Esophagus (tissue), 2 donors: Measurements from ENCODE around the gene LIN7C. TPM values are rescaled to one million over a fixed set of nuclear protein-coding genes. Genes with fewer than 3 reads are reported as not detected.

Source experiments
- H3K27ac ChIP-seq, 2 donors: one replicate each; pipeline ENCODE4 v1.5.1; 2013; ENCODE audit warnings: low read depth in 2 of 2, mild to moderate bottlenecking in 2 of 2, inconsistent platforms in 1 of 2, low read length in 1 of 2, moderate library complexity in 1 of 2
- H3K27me3 ChIP-seq, 2 donors: one replicate each; pipeline ENCODE4 v1.6.1; 2013; ENCODE audit warnings: low read length in 2 of 2, control low read depth in 1 of 2, mild to moderate bottlenecking in 1 of 2; ENCODE audit not compliant: insufficient read depth in 2 of 2, control insufficient read depth in 1 of 2
- H3K36me3 ChIP-seq, 2 donors: one replicate each; pipeline ENCODE4 v1.6.1; 2013; ENCODE audit warnings: low read length in 1 of 2; ENCODE audit not compliant: control insufficient read depth in 2 of 2, insufficient read depth in 2 of 2
- H3K4me1 ChIP-seq, 2 donors: one replicate each; pipeline ENCODE4 v1.6.1; 2013; ENCODE audit warnings: low read length in 1 of 2; ENCODE audit not compliant: control insufficient read depth in 2 of 2, insufficient read depth in 2 of 2
- H3K4me3 ChIP-seq, 2 donors: one replicate each; pipeline ENCODE4 v1.5.1; 2013; ENCODE audit warnings: low read length in 2 of 2, mild to moderate bottlenecking in 2 of 2, low read depth in 1 of 2, moderate library complexity in 1 of 2
- H3K9me3 ChIP-seq, 2 donors: one replicate each; pipeline ENCODE4 v1.6.1; 2013; ENCODE audit warnings: mild to moderate bottlenecking in 2 of 2, low read depth in 1 of 2, low read length in 1 of 2, moderate library complexity in 1 of 2; ENCODE audit not compliant: control insufficient read depth in 2 of 2, insufficient read depth in 1 of 2
- WGBS, 2 donors: extraction: QIAGEN DNeasy Blood & Tissue Kit; methylation state at CpG; one replicate each; pipeline ENCODE4 v1.1.7; 2013; 5-methylcytosine and 5-hydroxymethylcytosine counted together
- polyA plus RNA-seq, 2 donors: library from polyadenylated mRNA; stranded (reverse); fragments of 200-250 nt; gene quantifications; one replicate each; pipeline ENCODE4 v1.2.3, GENCODE V29; 2013
- donor health status: healthy with polysubstance abuse.
- donor health status: Bipolar disorder and iron deficiency.

The LIN7C gene
- polyA plus RNA-seq, 2 donors, result 7.2 to 7.6 TPM

DNA sequence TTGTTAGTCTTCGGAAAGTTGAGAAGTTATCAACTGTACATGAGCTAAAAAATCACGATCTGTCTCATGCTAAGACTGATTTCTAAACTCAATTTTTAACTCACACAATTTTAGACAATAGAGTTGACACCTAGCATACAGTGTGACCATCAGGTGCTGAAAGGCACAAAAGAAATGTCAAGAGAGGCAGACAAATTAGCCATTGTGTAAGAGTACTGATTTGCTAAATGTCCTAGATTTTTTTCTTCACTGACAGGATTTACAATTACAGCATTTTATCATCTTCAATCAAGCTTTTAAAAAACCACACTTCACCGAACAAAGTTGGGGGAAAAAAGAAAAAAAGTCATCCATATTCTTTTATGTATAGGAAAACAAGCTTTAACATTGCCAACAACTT is 40.9 kb downstream of the LIN7C start:
- WGBS, 2 donors, result 38 to 40% methylated on average over 3 of the region's 3 CpGs
- H3K27me3 ChIP-seq, result no peaks in the 10 kb centered on the region
- no peaks in the 10 kb centered on the region for H3K36me3 ChIP-seq
- peaks cover 2 to 3% of the 10 kb centered on the region in 2 donors for H3K4me1 ChIP-seq
- no peaks in the 10 kb centered on the region for H3K9me3 ChIP-seq
- H3K4me3 ChIP-seq, result no peak overlapping the region
- H3K27ac ChIP-seq, result no peak overlapping the region

DNA sequence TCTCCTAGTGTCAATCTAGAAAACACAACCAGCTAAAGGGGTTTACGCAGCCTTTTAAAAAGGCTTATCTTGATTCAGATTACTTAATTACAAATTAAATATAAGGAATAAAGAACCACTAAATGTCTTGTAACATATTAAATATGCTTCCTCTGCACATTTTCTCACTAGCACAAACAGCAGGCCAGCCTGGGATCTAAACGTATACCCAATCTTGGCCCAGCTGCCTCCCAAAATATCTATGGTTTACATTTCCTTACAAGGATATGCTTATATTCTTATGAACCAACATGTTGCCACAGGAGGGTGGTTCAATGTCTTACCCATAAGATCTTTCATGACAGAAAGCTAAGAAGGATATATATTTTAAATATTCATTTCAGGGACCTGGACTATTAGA is 41.7 kb downstream of the LIN7C start:
- H3K36me3 ChIP-seq, result no peaks in the 10 kb centered on the region
- H3K9me3 ChIP-seq, result no peaks in the 10 kb centered on the region
- H3K27me3 ChIP-seq, result no peaks in the 10 kb centered on the region
- 39 to 47% methylated on average over 2 of the region's 2 CpGs for WGBS, 2 donors
- H3K27ac ChIP-seq, result peak overlapping the region in 1 of 2 donors; percentile 69
- peaks cover 2 to 3% of the 10 kb centered on the region in 2 donors for H3K4me1 ChIP-seq
- H3K4me3 ChIP-seq, result no peak overlapping the region

DNA sequence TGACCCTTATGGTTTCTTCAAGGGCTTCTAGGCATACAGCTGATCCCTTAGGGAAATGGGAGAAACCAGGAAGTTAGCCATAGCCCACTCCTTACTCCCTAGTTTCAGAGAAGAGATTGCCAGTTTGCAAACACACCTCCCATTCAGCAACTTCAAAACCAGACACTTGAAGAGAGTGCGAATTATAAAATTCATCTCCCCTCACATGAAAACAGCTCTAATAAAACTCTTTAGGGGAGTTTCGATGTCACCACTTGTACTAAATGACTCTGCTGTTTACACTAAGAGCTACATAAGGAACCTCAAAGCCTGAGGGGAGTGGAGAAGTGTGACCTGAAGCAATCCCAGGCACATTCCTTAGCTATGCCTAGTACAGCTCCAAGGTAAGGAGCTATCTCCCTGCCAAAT is 42.3 kb downstream of the LIN7C start:
- peaks cover 2 to 3% of the 10 kb centered on the region in 2 donors for H3K4me1 ChIP-seq
- no peak overlapping the region for H3K4me3 ChIP-seq
- WGBS, 2 donors, result 39 to 51% methylated on average over 2 of the region's 2 CpGs
- no peaks in the 10 kb centered on the region for H3K36me3 ChIP-seq
- no peaks in the 10 kb centered on the region for H3K27me3 ChIP-seq
- peak overlapping the region; percentile 62 to 81 for H3K27ac ChIP-seq
- H3K9me3 ChIP-seq, result no peaks in the 10 kb centered on the region

DNA sequence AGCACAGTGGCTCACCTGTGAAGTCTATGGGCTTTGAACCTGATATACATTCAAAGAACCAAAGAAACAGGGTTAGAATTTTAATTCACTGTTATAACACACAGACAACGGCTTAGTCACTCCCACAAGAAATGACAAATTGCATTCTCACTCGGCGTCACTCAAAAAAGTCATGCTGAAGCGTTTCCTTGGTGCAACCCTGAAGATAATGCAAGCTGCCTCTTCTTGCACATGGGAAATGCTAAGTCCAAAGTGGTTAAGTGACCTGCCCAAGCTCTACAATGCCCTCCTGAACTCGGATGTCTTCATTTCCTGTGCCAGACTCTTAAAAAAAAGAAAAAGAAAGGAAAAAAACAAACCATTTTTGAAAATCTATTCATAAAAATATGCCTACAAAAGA is 44.0 kb downstream of the LIN7C start:
- no peaks in the 10 kb centered on the region for H3K36me3 ChIP-seq
- H3K9me3 ChIP-seq, result no peaks in the 10 kb centered on the region
- 48 to 56% methylated on average over 5 of the region's 5 CpGs for WGBS, 2 donors
- peak overlapping the region; percentile 12 to 47 for H3K27ac ChIP-seq
- H3K27me3 ChIP-seq, result no peaks in the 10 kb centered on the region
- H3K4me3 ChIP-seq, result no peak overlapping the region
- H3K4me1 ChIP-seq, result peaks cover 2 to 3% of the 10 kb centered on the region in 2 donors

DNA sequence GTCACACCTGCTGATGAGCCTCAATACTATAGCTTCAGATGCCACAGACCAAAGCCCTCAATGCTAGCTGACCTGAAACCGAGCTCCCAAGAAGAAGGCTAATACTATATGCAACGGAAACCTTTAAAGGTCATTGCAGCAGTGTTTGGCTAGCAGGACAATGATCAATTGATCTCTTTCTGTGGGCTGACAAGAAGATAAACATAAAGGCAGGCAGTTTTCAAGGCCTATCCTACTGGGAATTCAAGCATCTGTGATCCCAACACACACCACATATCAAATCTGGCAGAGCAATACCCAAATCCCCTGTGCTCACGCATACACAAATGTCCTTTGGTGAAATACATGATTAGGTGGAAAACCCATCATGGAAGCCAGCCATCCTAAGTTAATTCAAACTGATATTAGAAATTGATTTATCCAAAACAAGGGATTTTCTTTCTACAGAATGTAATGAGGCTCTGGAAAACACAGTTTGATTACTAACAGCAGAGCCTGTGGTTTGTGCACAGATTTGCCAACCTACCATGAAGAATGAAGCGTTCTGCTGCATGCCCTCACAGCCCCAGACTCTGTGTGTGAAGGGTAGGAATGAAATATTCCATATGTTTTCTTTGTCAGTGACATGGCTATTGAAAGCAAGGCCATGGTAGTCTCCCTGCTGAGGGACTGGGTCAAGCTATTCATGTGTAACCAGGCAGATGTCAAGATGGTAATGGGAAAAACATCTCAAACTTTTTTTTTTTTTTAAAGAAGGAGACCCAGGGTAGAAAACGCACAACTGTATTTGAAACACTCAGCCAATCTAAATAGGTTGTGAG is 46.2 kb downstream of the LIN7C start:
- Histone ChIP-seq H3K27me3 (no peaks in the 10 kb centered on the region), H3K4me3 (no peak overlapping the region), H3K36me3 (no peaks in the 10 kb centered on the region), H3K27ac (no peak overlapping the region), H3K4me1 (peaks cover 2 to 3% of the 10 kb centered on the region in 2 donors), H3K9me3 (no peaks in the 10 kb centered on the region)
- 74 to 86% methylated on average over 5 of the region's 5 CpGs for WGBS, 2 donors

DNA sequence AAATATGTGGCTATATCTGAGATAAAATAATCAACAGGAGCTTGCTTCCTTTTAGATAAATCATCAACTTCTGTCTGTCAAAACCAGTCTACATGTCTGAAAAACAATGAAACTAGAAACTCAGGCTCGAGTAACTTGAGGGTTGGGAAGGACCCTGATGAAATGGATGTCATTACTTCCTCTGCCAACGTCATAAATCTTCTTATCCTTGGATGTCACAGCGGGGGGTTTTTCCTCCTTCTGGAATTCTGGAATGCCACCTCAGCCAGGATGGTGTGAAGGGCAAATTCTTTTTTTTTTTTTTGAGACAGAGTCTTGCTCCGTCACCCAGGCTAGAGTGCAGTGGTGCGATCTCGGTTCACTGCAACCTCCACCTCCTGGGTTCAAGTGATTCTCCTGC is 47.4 kb downstream of the LIN7C start:
- no peak overlapping the region for H3K4me3 ChIP-seq
- H3K36me3 ChIP-seq, result no peaks in the 10 kb centered on the region
- 68 to 80% methylated on average over 6 of the region's 6 CpGs for WGBS, 2 donors
- H3K9me3 ChIP-seq, result no peaks in the 10 kb centered on the region
- no peak overlapping the region for H3K27ac ChIP-seq
- no peaks in the 10 kb centered on the region for H3K27me3 ChIP-seq
- peaks cover 2% of the 10 kb centered on the region in 2 donors for H3K4me1 ChIP-seq

DNA sequence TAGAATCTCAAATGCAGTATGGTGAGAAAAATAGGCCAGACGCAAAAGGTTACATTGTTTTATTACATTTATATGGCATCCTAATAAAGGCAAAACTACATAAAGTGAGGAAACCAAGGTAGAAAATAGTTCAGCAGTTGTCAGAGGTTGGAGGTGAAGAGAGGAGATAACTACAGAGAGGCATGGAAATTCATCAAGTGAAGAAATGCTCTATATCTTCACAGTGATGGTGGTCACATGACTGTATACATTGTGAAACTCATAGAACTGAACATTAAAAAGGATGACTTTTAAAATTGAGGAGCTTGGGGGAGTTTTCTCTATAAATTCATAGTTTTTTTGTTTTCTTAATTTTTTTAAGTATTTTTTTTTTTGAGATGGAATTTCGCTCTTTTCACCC is 48.4 kb downstream of the LIN7C start:
- 96 to 97% methylated on average over 2 of the region's 2 CpGs for WGBS, 2 donors
- Histone ChIP-seq H3K27me3 (no peaks in the 10 kb centered on the region), H3K27ac (no peak overlapping the region), H3K9me3 (no peaks in the 10 kb centered on the region), H3K4me1 (peaks cover 0 to 2% of the 10 kb centered on the region in 2 donors), H3K4me3 (no peak overlapping the region), H3K36me3 (no peaks in the 10 kb centered on the region)

DNA sequence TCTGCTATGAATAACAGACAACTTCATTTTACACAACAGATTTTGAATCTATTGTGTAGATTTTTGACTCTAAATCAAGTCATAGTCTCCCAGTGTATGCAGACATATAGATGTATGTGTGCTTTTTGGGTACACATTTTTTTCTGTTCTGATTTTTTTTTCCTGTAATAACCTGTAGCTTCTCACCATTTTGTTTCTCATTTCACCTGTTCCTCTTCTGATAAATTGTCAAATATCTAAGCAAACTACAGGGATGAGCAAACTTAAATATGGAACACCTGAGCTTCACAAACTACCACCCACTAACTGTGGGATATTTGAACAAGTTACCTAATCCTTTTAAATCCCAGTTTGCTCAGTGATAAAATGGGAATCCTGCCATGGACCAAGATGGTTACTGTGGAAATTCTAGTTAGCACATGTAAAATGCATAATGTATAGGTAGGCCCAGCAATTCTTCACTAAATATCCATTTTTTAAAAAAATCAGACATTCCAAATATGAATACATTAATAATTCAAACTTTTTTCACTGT is 49.7 kb downstream of the LIN7C start:
- no peaks in the 10 kb centered on the region for H3K36me3 ChIP-seq
- no peak overlapping the region for H3K4me3 ChIP-seq
- H3K27ac ChIP-seq, result no peak overlapping the region
- H3K27me3 ChIP-seq, result no peaks in the 10 kb centered on the region
- no peaks in the 10 kb centered on the region for H3K9me3 ChIP-seq
- H3K4me1 ChIP-seq, result no peaks in the 10 kb centered on the region

DNA sequence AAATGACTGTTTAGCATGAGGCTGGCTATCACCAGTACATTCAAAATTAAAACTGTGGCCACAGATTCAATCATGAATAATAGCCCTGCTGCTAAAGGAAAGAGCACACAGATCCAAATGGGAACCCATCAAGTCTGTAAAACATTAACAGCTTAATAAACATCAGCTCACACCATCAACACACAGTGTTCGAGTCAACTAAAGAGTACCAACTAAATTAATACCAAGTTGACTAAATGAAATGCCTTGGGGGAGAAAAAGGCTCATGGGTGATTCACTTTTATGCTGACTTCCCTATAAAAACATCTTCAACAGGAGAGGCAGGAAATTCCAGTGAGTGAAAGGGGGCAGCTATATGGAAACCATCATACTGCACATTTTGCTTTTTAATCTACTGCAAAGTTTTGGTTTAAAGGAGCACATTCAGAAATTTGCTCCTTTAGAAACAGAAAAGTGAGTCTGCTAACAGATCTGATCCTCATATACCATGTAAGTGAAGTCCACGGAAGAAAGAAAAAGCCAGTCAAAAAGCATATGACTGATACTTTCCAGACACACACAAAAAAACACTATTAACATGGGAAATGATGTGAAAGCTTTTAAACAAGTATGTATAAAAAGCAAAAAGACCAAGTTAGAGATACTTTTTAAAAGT is 50.3 kb downstream of the LIN7C start:
- Histone ChIP-seq H3K4me1 (no peaks in the 10 kb centered on the region), H3K27ac (no peak overlapping the region), H3K27me3 (no peaks in the 10 kb centered on the region), H3K9me3 (no peaks in the 10 kb centered on the region), H3K4me3 (no peak overlapping the region), H3K36me3 (no peaks in the 10 kb centered on the region)
- 33 to 49% methylated on average over 2 of the region's 2 CpGs for WGBS, 2 donors
